Cerebellar cortex (tissue), 1 donor: Measurements from ENCODE around the gene CLSTN1.
"Not testable (repeated sequence)": the region's sequence is repeated elsewhere in the genome, so short reads cannot be mapped to it uniquely, and the experiment has no call there.

Experiments
- DNase-seq: peaks from one replicate; pipeline ENCODE4 v3.0.0-alpha.2; 2015; ENCODE audit warnings: low spot score

CLSTN1 gene

DNA sequence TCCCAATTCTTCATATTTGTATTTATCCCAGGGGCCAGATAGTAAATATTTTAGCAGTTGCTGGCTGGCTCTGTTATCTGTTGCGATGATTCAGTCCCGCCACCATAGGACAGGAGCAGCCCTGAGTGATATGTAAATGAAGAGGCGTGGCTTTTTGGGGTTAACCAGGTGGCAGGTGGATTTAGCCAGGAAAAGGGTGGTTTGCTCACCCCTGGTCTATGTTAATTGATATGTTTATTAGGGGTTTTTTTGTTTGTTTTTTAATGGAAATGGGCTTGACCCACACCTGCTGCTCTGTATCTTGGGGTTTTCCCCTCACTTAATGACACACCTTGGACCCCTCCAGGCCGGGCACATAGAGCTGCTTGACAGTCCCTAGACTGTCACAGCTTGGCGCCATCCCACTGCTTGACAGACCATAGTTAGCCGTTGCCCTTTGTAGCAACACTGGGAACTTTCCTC, 109.5 kb downstream of the CLSTN1 start:
- no peak for DNase-seq

DNA sequence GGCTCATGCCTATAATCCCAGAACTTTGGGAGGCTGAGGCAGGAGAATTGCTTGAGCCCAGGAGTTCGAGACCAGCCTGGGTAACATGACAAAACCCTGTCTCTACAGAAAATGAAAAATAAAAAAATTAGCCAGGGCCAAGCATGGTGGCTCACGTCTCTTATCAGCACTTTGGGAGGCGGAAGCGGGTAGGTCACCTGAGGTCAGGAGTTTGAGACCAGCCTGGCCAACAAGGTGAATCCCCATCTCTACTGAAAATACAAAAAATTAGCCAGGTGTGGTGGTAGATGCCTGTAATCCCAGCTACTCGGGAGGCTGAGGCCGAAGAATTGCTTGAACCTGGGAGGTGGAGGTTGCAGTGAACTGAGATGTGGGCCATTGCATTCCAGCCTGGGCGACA, 111.0 kb downstream of the CLSTN1 start:
- DNase-seq, result not testable (repeated sequence)

DNA sequence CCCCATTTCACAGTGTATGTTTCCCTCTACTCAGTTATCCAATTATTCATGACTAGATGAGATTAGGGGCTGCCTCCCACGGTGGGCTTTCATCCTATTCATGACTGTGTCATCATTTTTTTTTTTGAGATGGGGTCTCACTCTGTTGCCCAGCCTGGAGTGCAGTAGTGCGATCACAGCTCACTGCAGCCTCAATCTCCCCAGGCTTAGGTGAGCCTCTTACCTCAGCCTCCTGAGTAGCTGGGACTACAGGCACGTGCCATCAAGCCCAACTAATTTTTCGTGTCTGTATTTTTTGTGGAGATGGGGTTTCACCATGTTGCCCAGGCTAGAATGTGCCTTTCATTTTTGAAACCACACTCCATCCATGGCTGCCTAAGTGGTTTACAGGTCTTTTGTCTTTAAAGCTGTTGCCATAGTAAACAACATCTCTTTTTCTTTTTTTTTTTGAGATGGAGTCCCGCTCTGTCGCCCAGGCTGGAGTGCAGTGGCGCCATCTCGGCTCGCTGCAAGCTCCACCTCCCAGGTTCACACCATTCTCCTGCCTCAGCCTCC, 112.2 kb downstream of the CLSTN1 start:
- no peak for DNase-seq

DNA sequence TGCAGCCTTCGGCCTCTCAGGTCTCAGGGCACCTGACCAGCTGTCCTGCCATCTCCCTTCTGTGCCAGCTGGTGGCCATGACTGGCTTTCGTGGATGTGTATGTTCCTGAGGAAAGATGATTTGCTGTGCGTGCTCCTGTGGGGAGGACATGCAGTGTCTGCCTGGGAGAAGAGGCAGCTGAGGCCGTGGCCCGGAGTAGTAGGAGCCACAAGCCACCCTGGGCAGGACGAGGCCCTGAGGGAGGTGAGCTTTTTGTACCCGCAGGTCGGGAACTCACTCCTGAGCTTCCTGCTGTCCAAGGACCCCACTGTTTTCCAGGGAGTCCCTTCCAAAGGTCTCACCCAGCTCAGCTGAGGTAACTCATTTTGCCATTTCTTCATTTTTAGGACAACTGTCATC, 113.7 kb downstream of the CLSTN1 start:
- no peak for DNase-seq

DNA sequence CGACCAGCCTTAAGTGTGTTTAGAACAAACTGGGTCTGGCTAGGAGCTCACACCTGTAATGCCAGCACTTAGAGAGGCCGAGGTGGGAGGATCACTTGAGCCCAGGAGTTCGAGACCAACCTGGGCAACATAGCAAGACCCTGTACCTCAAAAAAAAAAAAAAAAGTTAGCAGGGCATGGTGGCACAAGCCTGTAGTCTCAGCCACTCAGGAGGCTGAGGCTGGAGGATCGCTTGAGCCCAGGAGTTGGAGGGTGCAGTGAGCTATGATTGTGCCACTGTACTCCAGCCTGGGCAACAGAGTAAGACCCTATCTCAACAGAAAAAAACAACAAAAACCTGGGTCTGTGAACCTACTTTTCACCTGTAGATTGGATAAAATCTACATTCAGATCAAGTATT, 117.6 kb downstream of the CLSTN1 start:
- no peak for DNase-seq

DNA sequence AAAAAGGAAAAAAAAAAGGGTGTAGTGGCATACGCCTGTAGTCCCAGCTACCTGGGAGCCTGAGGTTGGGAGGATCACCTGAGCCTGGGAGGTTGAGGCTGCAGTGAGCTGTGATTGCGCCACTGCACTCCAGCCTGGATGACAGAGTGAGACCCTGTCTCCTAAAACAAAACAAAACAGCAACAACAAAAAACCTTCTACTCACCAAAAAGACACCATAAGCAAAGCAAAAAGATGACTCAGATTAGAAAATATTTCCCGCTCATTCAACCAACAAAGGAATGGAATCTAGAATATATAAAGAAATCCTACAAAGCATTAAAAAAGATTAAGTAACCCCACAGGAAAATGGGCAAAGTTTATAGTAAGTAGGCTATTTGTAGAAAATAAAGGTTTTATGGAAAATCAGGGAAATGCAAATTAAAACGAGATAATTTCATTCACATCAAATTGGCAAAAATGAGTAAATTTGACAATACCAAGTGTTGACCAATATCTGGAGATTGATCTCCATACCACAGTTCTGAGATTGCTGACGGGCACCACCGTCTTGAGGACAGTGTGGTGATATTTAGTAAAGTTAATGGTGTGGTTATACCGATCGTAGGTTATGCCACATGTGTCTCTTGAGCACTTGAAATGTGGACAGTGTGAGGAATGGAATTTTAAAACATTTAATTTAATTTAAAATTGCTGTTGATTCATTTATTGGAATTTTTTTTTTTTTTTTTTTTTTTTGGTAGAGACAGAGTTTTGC, 118.2 kb downstream of the CLSTN1 start:
- DNase-seq, result no peak

DNA sequence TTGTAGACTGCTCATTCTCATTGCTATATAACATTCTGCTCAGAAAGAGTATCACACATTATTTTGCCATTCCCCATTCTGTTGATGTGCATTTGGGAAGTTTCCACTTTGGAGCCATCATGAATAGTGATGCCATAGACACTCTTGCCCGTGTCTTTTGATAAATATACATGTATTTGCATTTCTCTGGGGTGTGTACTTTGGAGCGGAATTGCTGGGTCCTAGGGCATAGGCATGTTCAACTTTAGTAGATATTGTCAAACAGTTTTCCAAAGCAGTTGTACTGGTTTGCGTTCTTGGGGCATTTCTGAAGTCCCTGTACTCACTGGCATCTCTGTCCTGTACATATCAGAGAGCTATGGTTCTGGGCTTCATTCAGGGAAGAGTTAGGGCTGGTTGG, 120.1 kb downstream of the CLSTN1 start:
- DNase-seq, result no peak

DNA sequence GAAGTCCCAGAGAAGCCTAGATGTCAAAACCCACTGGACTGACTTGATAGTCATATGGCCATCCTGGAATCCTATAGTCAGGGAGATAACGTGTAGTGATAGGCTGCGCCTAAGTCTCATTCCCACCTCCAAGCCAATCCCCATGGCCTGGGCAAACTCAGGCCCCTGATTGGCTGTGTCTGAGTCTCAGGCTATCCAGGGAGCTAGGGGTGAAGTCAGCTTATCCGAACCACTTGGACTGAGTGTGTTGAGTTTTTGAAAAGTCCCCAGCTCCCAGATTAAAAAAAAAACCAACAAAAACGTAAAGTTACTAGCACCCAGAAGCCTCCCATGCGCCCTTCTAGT, 120.6 kb downstream of the CLSTN1 start:
- no peak for DNase-seq

DNA sequence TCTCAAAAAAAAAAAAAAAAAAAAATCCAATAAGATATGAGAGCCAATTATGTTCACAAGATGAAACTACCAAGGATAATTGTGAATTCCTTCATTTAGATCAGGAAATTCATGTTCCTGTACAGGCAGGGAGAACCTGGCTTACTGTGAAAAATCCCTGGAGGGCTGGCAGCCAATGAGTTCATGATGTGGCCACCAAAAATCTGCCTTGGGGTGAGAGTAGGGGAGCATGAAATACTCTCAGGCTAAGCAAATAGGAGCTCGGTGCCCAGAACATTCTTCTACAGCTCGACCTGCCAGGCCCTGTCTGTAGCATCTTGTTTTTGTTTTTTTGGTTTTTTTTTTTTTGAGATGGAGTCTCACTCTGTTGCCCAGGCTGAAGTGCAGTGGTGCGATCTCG, 122.1 kb downstream of the CLSTN1 start:
- DNase-seq, result no peak

DNA sequence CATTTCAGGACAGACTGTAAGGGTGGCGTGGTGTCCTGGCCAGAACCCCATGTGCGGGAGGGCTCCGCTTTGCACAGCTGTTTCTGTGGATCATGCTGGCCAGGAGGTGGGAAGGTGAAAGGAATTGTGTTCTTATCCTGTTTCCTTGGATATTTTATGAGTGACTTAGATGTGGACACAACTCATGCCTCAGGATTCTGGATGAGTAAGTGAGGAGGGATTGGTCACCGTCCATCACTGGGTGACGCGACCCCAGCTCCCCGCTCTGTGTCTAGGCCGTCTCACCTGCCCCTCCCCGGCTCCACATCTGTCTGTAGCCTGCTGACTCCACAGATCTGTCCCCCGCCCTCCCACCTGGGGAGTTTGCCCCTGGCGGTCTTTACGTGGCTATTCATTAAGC, 123.4 kb downstream of the CLSTN1 start:
- no peak for DNase-seq

DNA sequence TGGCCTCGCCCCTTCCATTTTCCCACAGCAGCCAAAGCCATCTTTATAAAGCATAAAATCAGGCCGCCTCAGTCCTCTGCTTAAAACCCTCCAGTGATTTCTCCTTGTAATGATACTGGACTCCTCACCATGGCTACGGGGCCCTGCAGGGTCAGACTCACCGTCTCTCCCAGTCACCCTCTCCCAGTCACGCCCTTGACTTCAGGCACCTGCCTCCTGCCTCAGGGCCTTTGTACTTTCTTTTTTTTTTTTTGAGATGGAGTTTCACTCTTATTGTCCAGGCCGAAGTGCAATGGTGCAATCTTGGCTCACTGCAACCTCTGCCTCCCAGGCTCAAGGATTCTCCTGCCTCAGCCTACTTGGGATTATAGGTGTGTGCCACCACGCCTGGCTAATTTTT, 124.4 kb downstream of the CLSTN1 start:
- DNase-seq, result no peak

DNA sequence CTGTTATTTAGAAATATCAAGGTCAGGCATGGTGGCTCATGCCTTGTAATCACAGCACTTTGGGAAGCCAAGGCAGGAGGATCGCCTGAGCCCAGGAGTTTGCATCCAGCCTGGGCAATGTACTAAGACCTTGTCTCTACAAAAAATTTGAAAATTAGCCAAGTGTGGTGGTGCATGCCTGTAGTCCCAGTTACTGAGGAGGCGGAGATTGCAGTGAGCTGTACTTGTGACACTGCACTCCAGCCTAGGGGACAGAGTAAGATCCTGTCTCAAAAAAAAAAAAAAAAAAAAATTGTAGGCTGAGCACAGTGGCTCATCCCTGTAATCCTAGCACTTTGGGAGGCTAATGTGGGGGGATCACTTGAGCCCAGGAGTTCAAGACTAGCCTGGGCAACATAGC, 127.0 kb downstream of the CLSTN1 start:
- DNase-seq, result no peak

DNA sequence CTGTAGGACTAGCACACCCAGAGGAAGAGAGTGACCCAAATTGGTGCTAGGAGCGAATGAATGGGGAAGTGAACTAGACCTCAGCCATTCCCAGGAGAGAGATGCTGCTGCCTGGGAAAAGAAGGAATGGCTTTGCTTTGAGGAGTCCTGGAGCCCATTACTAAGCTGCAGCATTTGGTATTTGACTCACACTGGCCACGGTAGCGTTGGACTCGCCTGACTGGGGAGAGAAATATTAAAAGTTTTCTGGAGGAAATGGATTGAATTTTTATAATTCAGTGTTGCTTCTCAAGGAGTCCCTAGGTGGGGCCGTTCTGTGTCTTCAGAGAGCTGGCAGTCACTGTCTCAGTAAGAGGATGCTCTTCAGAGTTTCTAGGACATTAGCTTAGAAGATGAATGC, 132.1 kb downstream of the CLSTN1 start:
- DNase-seq, result no peak

DNA sequence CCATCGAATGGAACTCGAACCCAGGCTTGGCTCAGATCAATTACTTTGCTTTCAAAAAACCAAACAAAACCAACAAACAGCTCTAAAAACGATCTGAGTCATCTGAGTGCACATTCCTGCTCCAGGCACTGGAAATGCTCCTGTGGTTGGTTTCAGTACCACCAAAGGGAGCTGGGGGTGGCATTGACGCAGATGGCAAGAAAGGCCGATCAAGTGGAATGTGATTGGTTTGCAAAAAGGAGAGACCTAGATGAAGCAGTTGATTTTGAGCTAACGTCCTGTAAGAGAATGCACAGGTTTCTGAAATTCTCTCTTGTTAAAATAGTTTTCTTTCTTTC, 132.7 kb downstream of the CLSTN1 start:
- DNase-seq, result no peak

DNA sequence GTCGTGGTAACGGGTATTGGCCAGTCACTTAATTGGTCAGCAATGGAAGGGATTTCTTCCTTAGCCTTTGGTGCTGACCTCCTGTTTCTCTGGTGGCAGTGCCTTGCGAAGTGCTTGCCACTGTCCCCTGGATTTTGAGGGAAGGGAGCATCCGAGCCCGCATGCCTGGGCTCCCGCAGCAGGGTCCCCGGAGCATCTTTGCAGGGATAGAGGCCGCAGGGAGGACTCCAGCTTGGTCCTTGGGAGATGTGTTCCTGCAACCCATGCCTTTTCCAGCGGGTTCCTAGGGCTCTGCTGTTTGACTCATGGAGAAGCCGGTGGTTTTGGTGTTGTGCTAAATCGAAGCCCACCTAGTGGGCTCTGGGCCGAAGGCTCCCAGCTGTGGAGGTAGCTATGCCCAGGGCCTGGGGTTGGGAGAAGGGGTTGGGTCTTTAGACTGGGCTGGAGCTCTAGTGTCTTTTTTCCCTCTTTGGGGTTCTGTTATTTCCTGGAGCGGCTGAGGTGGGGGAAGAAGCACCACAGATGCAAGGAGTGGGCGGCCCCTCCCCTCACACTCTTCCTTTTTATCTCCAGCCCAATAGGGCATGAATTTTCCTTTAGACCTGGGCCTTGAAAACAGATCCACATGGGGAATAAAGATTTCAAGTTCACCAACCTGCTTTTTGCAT, 133.2 kb downstream of the CLSTN1 start:
- DNase-seq, result no peak

DNA sequence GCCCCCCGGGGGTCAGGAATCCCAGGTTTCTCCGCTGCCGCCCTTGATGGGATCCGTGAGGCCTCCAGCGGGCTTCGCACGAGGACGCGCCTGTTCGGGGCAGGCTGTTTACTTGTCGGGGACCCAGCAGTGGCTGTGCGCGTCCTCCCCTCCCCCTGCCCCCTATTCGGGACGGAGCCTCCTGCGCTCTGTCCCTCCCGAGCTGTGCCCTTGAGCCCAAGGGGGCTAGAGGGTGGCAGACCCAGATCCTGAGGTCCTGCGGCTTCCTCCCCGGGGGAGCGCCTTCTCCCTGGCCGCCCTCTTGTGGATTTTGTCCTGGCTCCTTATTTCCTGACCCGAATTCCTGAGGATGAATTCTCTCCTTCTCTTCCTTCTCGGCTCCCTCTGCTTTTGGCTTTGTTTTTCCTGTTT, 133.8 kb downstream of the CLSTN1 start:
- DNase-seq, result peak; percentile 28

DNA sequence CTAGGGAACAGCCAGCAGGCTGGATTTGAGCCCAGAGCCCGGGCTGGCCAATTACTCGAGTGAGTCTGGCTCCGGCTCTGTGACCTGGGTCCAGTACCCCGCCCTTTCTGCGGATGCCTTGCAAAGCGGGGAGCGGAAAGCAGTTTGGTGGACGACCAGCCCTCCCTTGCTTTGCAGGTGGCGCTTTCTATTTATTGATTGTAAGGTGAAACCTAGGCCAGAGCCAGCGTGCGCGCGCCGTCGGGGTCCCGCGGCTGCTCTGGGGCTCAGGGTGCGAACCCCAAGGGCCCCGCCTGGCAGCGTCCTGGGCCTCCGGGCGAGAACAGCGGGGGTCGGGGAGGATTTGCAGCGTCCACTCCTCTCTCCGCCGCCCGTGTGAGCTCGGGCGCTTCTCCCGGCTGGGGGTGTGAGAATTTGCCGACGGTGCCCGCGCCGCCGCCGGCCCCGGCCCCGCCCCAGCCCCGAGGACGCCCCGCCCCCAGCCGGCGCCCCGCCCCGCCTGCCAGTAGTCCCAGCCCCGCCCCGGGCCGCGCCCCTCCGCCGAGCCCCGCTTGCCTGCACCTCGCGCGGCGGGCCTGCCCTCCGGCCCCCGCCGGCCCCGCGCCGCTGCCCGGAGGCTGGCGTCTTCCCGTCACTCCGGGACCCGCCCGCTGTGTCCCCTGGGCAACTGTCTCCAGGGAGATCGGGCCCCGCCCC, 134.6 kb downstream of the CLSTN1 start:
- DNase-seq, result peak; percentile 68

DNA sequence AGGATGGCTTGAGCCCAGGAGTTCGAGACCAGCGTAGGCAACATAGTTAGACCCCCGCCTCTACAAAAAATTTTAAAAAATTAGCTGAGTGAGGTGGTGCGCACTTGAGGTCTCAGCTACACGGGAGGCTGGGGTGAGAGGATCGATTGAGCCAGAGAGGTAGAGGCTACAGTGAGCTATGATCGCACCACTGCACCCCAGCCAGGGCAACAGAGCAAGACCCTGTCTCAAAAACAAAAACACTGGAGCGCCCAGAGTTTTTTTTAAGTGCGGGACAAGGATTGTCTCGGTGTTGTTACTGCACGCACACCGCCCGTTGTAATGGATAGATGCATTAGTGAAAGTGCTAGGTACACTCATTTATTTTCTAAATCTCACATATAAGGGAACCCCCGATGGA, 135.2 kb downstream of the CLSTN1 start:
- no peak for DNase-seq

DNA sequence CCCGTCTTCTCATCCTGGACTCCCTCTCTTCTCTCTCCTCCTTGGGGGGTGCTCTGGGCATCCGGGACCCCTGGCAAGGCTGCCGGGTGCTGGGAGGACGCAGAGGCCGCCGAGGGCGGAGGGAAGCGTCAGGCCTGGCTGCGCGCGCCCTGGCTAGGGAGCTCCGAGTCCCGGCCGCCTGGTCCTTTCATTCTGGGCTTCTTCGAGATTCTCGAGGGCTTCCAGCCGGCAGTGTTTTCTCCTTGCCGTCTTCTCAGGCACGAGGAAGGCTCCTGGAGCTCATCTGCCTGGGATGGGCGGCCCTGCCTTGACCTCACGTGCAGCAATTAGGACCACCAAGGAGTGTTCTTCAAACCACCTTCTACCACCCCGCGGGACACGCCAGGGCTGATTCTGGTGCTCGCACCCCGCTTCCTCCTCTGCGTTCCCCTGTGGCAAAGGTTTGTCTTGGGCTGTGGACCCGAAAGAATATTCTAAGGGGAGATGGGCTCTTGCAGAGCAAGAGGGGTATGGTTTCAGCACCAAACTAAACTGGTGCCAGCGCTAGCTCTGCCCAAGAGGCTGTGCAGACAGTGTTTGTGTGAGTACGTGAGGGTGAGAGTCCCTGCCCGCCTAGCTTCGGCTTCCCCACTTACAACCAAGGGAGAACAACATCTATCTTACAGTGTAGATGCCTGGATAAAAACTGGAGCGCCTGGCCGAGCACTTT, 135.7 kb downstream of the CLSTN1 start:
- DNase-seq, result peak; percentile 34

DNA sequence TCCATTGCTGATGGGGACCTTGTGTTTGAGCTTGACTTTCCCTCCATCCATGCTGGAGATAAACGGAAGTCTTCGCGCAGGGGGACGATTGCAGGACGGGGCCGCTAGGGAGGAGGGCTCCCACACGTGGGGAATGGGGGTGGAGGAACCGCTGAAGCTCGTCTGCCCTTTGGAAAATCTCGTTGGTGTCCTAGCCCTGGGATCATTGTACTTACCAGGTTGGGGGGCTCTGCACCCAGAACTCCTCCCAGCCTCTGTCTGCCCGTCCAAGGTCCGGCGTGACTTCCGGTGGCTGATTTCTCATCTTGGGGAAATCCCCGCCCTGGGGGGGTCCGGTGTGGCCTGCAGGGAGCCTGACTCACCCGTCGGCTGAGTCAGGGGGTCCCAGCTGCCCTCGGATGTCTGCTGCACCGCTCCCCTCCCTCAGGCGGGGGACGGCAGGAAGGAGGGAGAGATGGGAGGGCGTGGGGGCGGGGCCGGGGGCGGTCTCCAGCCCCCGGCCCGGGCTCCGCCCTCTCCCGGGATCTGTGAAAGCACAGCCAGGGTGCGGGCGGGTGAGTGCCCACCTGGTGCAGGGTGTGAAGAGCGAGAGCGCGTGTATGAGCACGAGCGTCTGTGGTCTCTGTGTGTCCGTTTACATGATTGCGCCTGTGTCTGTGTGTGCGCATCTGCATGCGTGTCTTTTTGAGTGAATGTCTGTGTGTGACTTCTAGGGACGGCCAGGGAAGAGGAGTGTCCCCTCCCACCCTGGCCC, 136.5 kb downstream of the CLSTN1 start:
- peak; percentile 41 for DNase-seq

DNA sequence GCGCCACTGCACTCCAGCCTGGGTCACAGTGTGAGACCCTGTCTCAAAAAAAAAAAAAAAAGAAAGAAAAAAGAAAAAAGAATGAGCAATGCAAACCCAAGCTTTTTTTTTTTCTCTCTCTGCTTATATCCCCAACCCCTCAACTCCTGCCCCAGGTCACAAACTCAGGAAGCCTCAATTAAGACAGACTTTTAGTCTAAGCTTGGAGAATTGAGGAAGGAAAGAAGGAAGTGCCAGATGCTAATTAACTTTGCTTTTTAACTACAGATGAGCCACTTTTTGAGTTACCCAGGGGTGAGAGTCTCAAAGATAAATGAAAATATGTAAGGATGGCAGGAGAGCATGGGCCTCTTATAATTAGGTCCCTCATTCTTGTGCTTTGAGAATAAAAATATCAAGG, 139.0 kb downstream of the CLSTN1 start:
- no peak for DNase-seq

DNA sequence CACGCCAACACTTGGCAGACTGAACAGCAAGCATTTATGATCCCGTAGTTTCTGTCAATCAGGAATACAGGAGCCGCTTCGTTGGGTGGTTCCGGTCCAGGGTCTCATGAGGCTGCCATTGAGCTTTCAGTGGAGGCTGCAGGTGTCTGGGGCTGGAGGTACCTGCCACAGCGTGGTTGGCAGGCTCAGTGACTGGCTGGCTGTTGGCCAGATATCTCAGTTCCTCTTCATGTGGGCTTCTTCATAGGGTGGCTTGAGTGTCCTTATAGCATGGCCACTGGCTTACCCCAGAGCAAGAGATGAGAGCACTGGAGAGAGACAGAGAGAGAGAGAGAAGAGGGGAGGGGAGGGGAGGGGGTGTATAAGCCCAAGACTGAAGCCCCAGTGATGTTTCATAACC, 142.9 kb downstream of the CLSTN1 start:
- DNase-seq, result no peak
